Heart left ventricle (tissue), 16 donors: Measurements from ENCODE around the gene SNX25. TPM values are rescaled to one million over a fixed set of nuclear protein-coding genes. Genes with fewer than 3 reads are reported as not detected.
A peak's percentile ranks its signal among the peaks of the same experiment; 100 is the strongest.
"Not testable (repeated sequence)": the region's sequence is repeated elsewhere in the genome, so short reads cannot be mapped to it uniquely, and the experiment has no call there.

Experiments used
- ATAC-seq, 4 donors: fragments of 200-7000 bp; cut with Tn5 transposase; one replicate each; pipeline ENCODE4 v1.9.1; 2020 to 2022; ENCODE audit warnings: moderate library complexity in 4 of 4, mild to moderate bottlenecking in 3 of 4, moderate number of reproducible peaks in 1 of 4
- DNase-seq, 5 donors: peaks; one replicate each; pipeline ENCODE4 v3.0.0-alpha.2; 2020
- H3K27ac ChIP-seq, 12 donors: fragments of 200-600 bp; sonication (generic) in 4 of 12; one replicate each; pipeline versions ENCODE4 v1.5.0 to v1.8.0; 2016 to 2022; ENCODE audit warnings: mild to moderate bottlenecking in 2 of 12
- H3K27me3 ChIP-seq, 9 donors: fragments of 200-600 bp; sonication (generic) in 2 of 9; one replicate each; pipeline versions ENCODE4 v1.5.1 to v1.8.0; 2016 to 2022; ENCODE audit warnings: mild to moderate bottlenecking in 3 of 9
- H3K36me3 ChIP-seq, 9 donors: fragments of 200-600 bp; sonication (generic) in 2 of 9; one replicate each; pipeline versions ENCODE4 v1.5.0 to v1.8.0; 2018 to 2022; ENCODE audit warnings: mild to moderate bottlenecking in 2 of 9
- H3K4me1 ChIP-seq, 12 donors: fragments of 200-600 bp; sonication (generic) in 4 of 12; one replicate each; pipeline versions ENCODE4 v1.5.0 to v1.8.0; 2016 to 2022; ENCODE audit warnings: mild to moderate bottlenecking in 3 of 12
- H3K4me3 ChIP-seq, 12 donors: fragments of 200-600 bp; sonication (generic) in 4 of 12; one replicate each; pipeline versions ENCODE4 v1.5.0 to v1.8.0; 2017 to 2022; ENCODE audit warnings: mild to moderate bottlenecking in 9 of 12, moderate library complexity in 4 of 12
- H3K9me3 ChIP-seq, 12 donors: fragments of 200-600 bp; sonication (generic) in 4 of 12; one replicate each; pipeline versions ENCODE4 v1.5.0 to v1.8.0; 2016 to 2022; ENCODE audit warnings: mild to moderate bottlenecking in 1 of 12
- CTCF ChIP-seq, 12 donors: fragments of 200-600 bp; sonication (generic) in 4 of 12; IDR thresholded peaks; one replicate each; pipeline versions ENCODE4 v1.5.0 to v1.8.0; 2018 to 2022; ENCODE audit warnings: antibody characterized with exemption in 12 of 12, mild to moderate bottlenecking in 5 of 12
- POLR2A ChIP-seq, 2 donors: fragments of 450-650 bp; IDR thresholded peaks; one replicate each; pipeline ENCODE4 v1.6.1; 2017; ENCODE audit warnings: antibody characterized with exemption in 2 of 2, mild to moderate bottlenecking in 2 of 2, moderate library complexity in 2 of 2
- WGBS, 4 donors: extraction: QIAGEN DNeasy Blood & Tissue Kit in 2 of 4; methylation state at CpG; one replicate each; pipeline versions ENCODE4 v1.1.5 to v1.1.7; 2013 to 2018; 5-methylcytosine and 5-hydroxymethylcytosine counted together
- intact Hi-C, 10 donors: fragments of 100-400 bp; cut with DNase I; formaldehyde crosslinking; loops; one replicate each; pipeline versions ENCODE4 v1.11.1 to v1.14.2; 2022
- polyA plus RNA-seq, 2 donors: library from polyadenylated mRNA; stranded (reverse); fragments of 200-250 nt; gene quantifications; one replicate each; pipeline ENCODE4 v1.2.3, GENCODE V29; 2013
- total RNA-seq, 9 donors: library from RNA; depleted of rRNA in 2 of 9; stranded (reverse); fragments of >200 nt in 2 of 9; fragmentation: NEBNext Ultra II Directional in 3 of 9; extraction: Animal tissue kit (Norgen Biotek cat#: 25700) in 3 of 9; gene quantifications; one replicate each; pipeline versions ENCODE4 v1.1.0 to v1.2.4, GENCODE V29; 2016 to 2023
- donor health status: ischemic (EF 13 %, LVEDD 7.1; RV severe dilation, severe dysfunction).
- donor health status: healthy with polysubstance abuse.
- donor health status: DM: no; HTN: yes; CAD: no.
- donor health status: DM: no; HTN: no; CAD: no.
- donor health status: ischemic (EF 25% LVEDD 6.9; RV normal size, moderate dysfunction).
- donor health status: ischemic (EF 25% LVEDD 5.7; RV mildly dilated, moderate dysfunction).
- donor health status: healthy.
- donor health status: DM: yes; HTN: yes; CAD: no.
- donor health status: ischemic (EF 35%, LVEDD 5.7; RV mildly dilated, moderate dysfunction).
- donor health status: nonischemic (EF 11% LVEDD 7.7; RV severe dilation, severe dysfunction).
- donor health status: DM: yes; HTN: yes; CAD: no.
- donor health status: PGD.
- donor health status: ischemic (EF 29% LVEDD 5.4; RV normal size, mild dysfunction).
- donor health status: nonischemic (EF 23%, LVEDD 6.1; RV moderate dilation, normal function).

Gene SNX25
- total and polyA plus RNA-seq, 11 donors, result 3.1 to 12.4 (median 10.1) TPM

- no peak for DNase-seq
- no peak for ATAC-seq
- 97 to 99% (median 98%) methylated on average over 3 of the region's 3 CpGs for WGBS, 4 donors
- no peak overlapping the region for H3K4me3 ChIP-seq
- no peaks in the 10 kb centered on the region for H3K9me3 ChIP-seq
- peaks cover 0 to 22% (median 9%) of the 10 kb centered on the region in 12 donors for H3K4me1 ChIP-seq
- no peak overlapping the region for H3K27ac ChIP-seq
- no peak for TF ChIP-seq POLR2A (IDR thresholded peaks at IDR 0.05)
- TF ChIP-seq CTCF (IDR thresholded peaks at IDR 0.05), result no peak
- H3K27me3 ChIP-seq, result no peaks in the 10 kb centered on the region
- intact Hi-C loops, result loop anchor here in 2 of 10 donors (5.0 kb wide), 1 partner anchor 44 kb away; no protein-coding TSS in a partner anchor
- no peaks in the 10 kb centered on the region for H3K36me3 ChIP-seq
These were observed 47.0 kb downstream of the SNX25 start for GRCh38 chr4:185256446-185256845.

GRCh38 chr4:185257086-185257485, 47.7 kb downstream of the SNX25 start:
- H3K27ac ChIP-seq, result no peak overlapping the region
- no peaks in the 10 kb centered on the region for H3K27me3 ChIP-seq
- H3K36me3 ChIP-seq, result no peaks in the 10 kb centered on the region
- intact Hi-C loops, result loop anchor here in 2 of 10 donors (5.0 kb wide), 1 partner anchor 45 kb away; no protein-coding TSS in a partner anchor
- TF ChIP-seq POLR2A (IDR thresholded peaks at IDR 0.05) (no peak), CTCF (IDR thresholded peaks at IDR 0.05) (no peak)
- ATAC-seq, result no peak
- no peak overlapping the region for H3K4me3 ChIP-seq
- no peak for DNase-seq
- 87 to 92% (median 90%) methylated on average over 3 of the region's 3 CpGs for WGBS, 4 donors
- H3K9me3 ChIP-seq, result no peaks in the 10 kb centered on the region
- peaks cover 0 to 17% (median 6%) of the 10 kb centered on the region in 12 donors for H3K4me1 ChIP-seq

GRCh38 chr4:185257694-185258093, 48.3 kb downstream of the SNX25 start:
- Histone ChIP-seq H3K4me1 (peaks cover 0 to 12% (median 6%) of the 10 kb centered on the region in 12 donors), H3K27me3 (no peaks in the 10 kb centered on the region), H3K36me3 (peaks cover 0 to 2% (median 0%) of the 10 kb centered on the region in 9 donors), H3K4me3 (no peak overlapping the region), H3K27ac (no peak overlapping the region), H3K9me3 (no peaks in the 10 kb centered on the region)
- DNase-seq, result no peak
- no peak for TF ChIP-seq POLR2A (IDR thresholded peaks at IDR 0.05)
- TF ChIP-seq CTCF (IDR thresholded peaks at IDR 0.05), result no peak
- intact Hi-C loops, result loop anchor here in 2 of 10 donors (5.0 kb wide), 1 partner anchor 45 kb away; no protein-coding TSS in a partner anchor
- ATAC-seq, result no peak
- 95 to 100% (median 98%) methylated on average over 1 of the region's 1 CpG for WGBS, 4 donors

- DNase-seq (peak in 1 of 5 donors; percentile 14), ATAC-seq (peak; percentile 81 to 94 (median 86))
- H3K9me3 ChIP-seq, H3K4me3 ChIP-seq, H3K27me3 ChIP-seq, H3K36me3 ChIP-seq, H3K27ac ChIP-seq: not testable (repeated sequence)
- intact Hi-C loops, result loop anchor here in 2 of 10 donors (5.0 kb wide), 1 partner anchor 46 kb away; no protein-coding TSS in a partner anchor
- WGBS, 4 donors, result 2 to 6% (median 3%) methylated on average over 2 of the region's 2 CpGs
- H3K4me1 ChIP-seq, result peaks cover 0 to 12% (median 6%) of the 10 kb centered on the region in 12 donors
These were observed 49.3 kb downstream of the SNX25 start for GRCh38 chr4:185258741-185259140.

GRCh38 chr4:185259719-185260118, 50.3 kb downstream of the SNX25 start:
- H3K27ac ChIP-seq, result no peak overlapping the region
- intact Hi-C loops, result loop anchor here in 2 of 10 donors (5.0 kb wide), 1 partner anchor 47 kb away; no protein-coding TSS in a partner anchor
- WGBS, 4 donors, result 93 to 95% (median 93%) methylated on average over 8 of the region's 8 CpGs
- DNase-seq, result no peak
- H3K9me3 ChIP-seq, result no peaks in the 10 kb centered on the region
- peaks cover 0 to 12% (median 0%) of the 10 kb centered on the region in 9 donors for H3K36me3 ChIP-seq
- H3K4me1 ChIP-seq, result peaks cover 0 to 12% (median 6%) of the 10 kb centered on the region in 12 donors
- TF ChIP-seq CTCF (IDR thresholded peaks at IDR 0.05), result no peak
- no peak for TF ChIP-seq POLR2A (IDR thresholded peaks at IDR 0.05)
- ATAC-seq, result no peak
- no peaks in the 10 kb centered on the region for H3K27me3 ChIP-seq
- H3K4me3 ChIP-seq, result no peak overlapping the region
